B cell (primary cell): ENCODE results near the gene MRPL53. TPM values are rescaled to one million over a fixed set of nuclear protein-coding genes. Genes with fewer than 3 reads are reported as not detected.
A peak's percentile ranks its signal among the peaks of the same experiment; 100 is the strongest.

Experiments
- ATAC-seq: fragments of 200-7000 bp; cut with Tn5 transposase; one replicate; pipeline ENCODE4 v1.10.0; 2021; ENCODE audit warnings: low read depth, mild to moderate bottlenecking, moderate number of reproducible peaks, moderate library complexity
- CTCF ChIA-PET: fragments of 350-600 bp; sonication (Branson Sonifier 250); formaldehyde crosslinking; loops from one replicate; lab custom pipeline; 2021; ENCODE audit warnings: antibody characterized with exemption, inconsistent platforms; lab: Charles Lee
- POLR2A ChIA-PET: fragments of 350-600 bp; sonication (Branson Sonifier 250); formaldehyde crosslinking; loops from one replicate; lab custom pipeline; 2021; ENCODE audit warnings: antibody characterized with exemption; lab: Charles Lee
- DNase-seq: peaks from one replicate; pipeline ENCODE4 v3.0.0; 2013
- H2AFZ ChIP-seq: 2 replicates; pipeline ENCODE4 v1.6.1; 2012; ENCODE audit warnings: mild to moderate bottlenecking, low read depth, low read length; ENCODE audit not compliant: insufficient read depth, poor library complexity, severe bottlenecking
- H3K27ac ChIP-seq, 2 donors: 1 replicate in 1 of 2; 2 replicates in 1 of 2; pipeline ENCODE4 v1.5.1; 2012 to 2013; ENCODE audit warnings: low read length in 2 of 2, mild to moderate bottlenecking in 2 of 2, moderate library complexity in 1 of 2
- H3K27me3 ChIP-seq, 4 experiments: fragments of 200-600 bp in 1 of 4; sonication (generic) in 1 of 4; replicated peaks in 1 of 4; 1 replicate in 2 of 4; 2 replicates in 2 of 4; pipeline versions ENCODE4 v1.6.1 to v1.7.0; 2013 to 2016; ENCODE audit warnings: low read length in 3 of 4, mild to moderate bottlenecking in 2 of 4, mixed read lengths in 1 of 4, moderate library complexity in 1 of 4; ENCODE audit not compliant: insufficient read depth in 4 of 4, control insufficient read depth in 3 of 4; ENCODE audit errors: control extremely low read depth in 1 of 4
- H3K36me3 ChIP-seq, 2 experiments: replicated peaks in 1 of 2; 1 replicate in 1 of 2; 2 replicates in 1 of 2; pipeline versions ENCODE4 v1.6.1 to v1.7.1; 2013; ENCODE audit warnings: low read length in 1 of 2; ENCODE audit not compliant: insufficient read depth in 2 of 2, control insufficient read depth in 1 of 2; ENCODE audit errors: control extremely low read depth in 1 of 2, extremely low read depth in 1 of 2
- H3K4me1 ChIP-seq, 2 donors: fragments of 200-600 bp in 1 of 2; sonication (generic) in 1 of 2; 1 replicate in 1 of 2; 2 replicates in 1 of 2; pipeline versions ENCODE4 v1.5.1 to v1.6.1; 2013 to 2017; ENCODE audit warnings: low read length in 2 of 2; ENCODE audit not compliant: control insufficient read depth in 2 of 2, insufficient read depth in 2 of 2
- H3K4me2 ChIP-seq: replicated peaks from 2 replicates; pipeline ENCODE3; 2012; ENCODE audit warnings: mild to moderate bottlenecking, low read depth, low read length; ENCODE audit not compliant: poor library complexity, severe bottlenecking
- H3K4me3 ChIP-seq, 5 experiments: fragments of 200-600 bp in 1 of 5; sonication (generic) in 1 of 5; 1 replicate in 3 of 5; 2 replicates in 2 of 5; pipeline versions ENCODE4 v1.5.1 to v1.7.0; 2011 to 2016; ENCODE audit warnings: low read length in 4 of 5, mild to moderate bottlenecking in 4 of 5, low read depth in 2 of 5, control low read depth in 1 of 5, moderate library complexity in 1 of 5; ENCODE audit not compliant: insufficient read depth in 1 of 5; ENCODE audit errors: control extremely low read depth in 1 of 5, extremely low read depth in 1 of 5
- H3K79me2 ChIP-seq: fragments of 200-600 bp; sonication (generic); one replicate; pipeline ENCODE4 v1.6.0; 2016; ENCODE audit warnings: low read length; ENCODE audit not compliant: control insufficient read depth, insufficient read depth
- H3K9ac ChIP-seq: fragments of 200-600 bp; sonication (generic); 2 replicates; pipeline ENCODE4 v1.6.1; 2017; ENCODE audit warnings: mild to moderate bottlenecking, low read length, moderate library complexity
- H3K9me3 ChIP-seq, 3 donors: one replicate each; pipeline versions ENCODE4 v1.6.1 to v1.7.1; 2013; ENCODE audit warnings: low read length in 2 of 3; ENCODE audit not compliant: control insufficient read depth in 2 of 3, insufficient read depth in 1 of 3; ENCODE audit errors: control extremely low read depth in 1 of 3
- H4K20me1 ChIP-seq: 2 replicates; pipeline ENCODE4 v1.6.0; 2012; ENCODE audit warnings: mild to moderate bottlenecking, low read length; ENCODE audit not compliant: insufficient read depth, control insufficient read depth, poor library complexity, severe bottlenecking
- H3K27ac Mint-ChIP-seq: one replicate; pipeline ENCODE4 v1.8.0; 2021; ENCODE audit warnings: mixed read lengths
- H3K27me3 Mint-ChIP-seq: one replicate; pipeline ENCODE4 v1.8.0; 2021; ENCODE audit warnings: mixed read lengths
- H3K4me1 Mint-ChIP-seq: one replicate; pipeline ENCODE4 v1.8.0; 2021; ENCODE audit warnings: mixed read lengths
- H3K4me3 Mint-ChIP-seq: one replicate; pipeline ENCODE4 v1.8.0; 2021; ENCODE audit warnings: mixed read lengths
- H3K9me3 Mint-ChIP-seq: one replicate; pipeline ENCODE4 v1.8.0; 2022; ENCODE audit warnings: mixed read lengths; ENCODE audit not compliant: insufficient read depth
- EZH2 ChIP-seq: IDR thresholded peaks from 2 replicates; pipeline ENCODE4 v1.6.1; 2012; ENCODE audit warnings: borderline replicate concordance, low read depth, mild to moderate bottlenecking, moderate library complexity, low read length; ENCODE audit not compliant: insufficient read depth, poor library complexity, severe bottlenecking
- WGBS: methylation state at CpG from one replicate; pipeline ENCODE4 v1.1.5; 2013; ENCODE audit warnings: missing lambda C conversion rate; ENCODE audit not compliant: insufficient coverage; 5-methylcytosine and 5-hydroxymethylcytosine counted together
- intact Hi-C: fragments of 100-400 bp; cut with micrococcal nuclease; formaldehyde crosslinking; loops from one replicate; pipeline ENCODE4 v1.10.0; 2022
- polyA minus RNA-seq: library from RNA; depleted of rRNA, polyadenylated mRNA; stranded (reverse); fragments of >200 nt; gene quantifications from 2 replicates; pipeline ENCODE4 v1.2.3, GENCODE V29; 2012
- polyA plus RNA-seq: library from polyadenylated mRNA; depleted of rRNA; stranded (reverse); fragments of >200 nt; gene quantifications from 2 replicates; pipeline ENCODE4 v1.2.3, GENCODE V29; 2012
- total RNA-seq, 2 donors: library from RNA; stranded (reverse); fragments of 120-200 nt in 1 of 2; gene quantifications; 1 replicate in 1 of 2; 2 replicates in 1 of 2; pipeline versions ENCODE4 v1.2.3 to v1.2.4, GENCODE V29; 2013 to 2022
- TF ChIP-seq, protein P1 (sequence below): fragments of 200-600 bp; IDR thresholded peaks from one replicate; pipeline ENCODE4 v1.8.0; 2022; ENCODE audit warnings: antibody characterized with exemption, mild to moderate bottlenecking

Gene MRPL53
- total RNA-seq (61.5 and 70.0 TPM in 2 replicates), polyA plus RNA-seq (32.9 and 59.3 TPM in 2 replicates), polyA minus RNA-seq (22.5 and 30.3 TPM in 2 replicates)
- 71.9 TPM for total RNA-seq (2013)

DNA sequence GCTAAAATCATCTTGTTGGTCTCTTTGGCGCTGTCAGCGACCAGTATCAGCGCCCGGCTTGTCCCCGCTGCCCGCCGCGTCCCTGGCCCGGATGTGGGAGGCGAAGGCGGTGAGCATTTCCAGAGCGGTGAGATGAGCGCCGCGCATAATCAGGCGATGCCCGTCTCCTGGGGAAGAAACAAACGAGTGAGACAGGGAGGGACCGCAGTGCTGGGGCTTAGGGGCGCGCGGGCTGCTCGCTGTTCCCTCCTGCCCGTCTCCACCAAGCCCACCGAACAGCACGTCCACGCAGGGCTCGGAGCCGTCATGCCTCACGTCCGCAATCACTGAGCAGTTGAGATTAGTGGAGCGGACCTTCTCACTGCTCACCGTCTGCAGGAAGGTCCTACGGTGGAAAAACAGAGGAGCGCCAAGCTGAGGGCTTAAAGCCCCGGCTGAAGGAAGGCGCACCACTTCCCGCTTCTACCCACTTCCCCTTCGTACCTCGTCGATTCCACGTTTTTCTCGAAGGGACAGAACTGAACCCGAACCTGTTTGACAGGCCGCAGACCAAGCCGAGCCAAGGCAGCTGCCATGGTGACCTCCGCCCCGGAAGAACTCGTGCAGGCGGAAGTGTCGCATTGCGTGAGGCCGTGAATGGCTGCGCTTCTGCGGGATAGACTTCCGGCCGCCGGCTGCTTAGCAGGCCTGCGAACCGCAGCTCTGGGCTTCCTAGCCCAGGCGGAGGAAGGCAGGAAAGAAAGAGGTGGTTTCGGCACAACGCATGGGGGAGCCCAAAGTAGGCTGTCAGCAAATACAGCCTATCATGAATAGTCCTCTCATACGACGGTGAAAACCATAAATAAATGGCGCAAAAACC, at the start of gene MRPL53:
Gene MRPL53 (minus strand): TSS at position 595 of the 859 bp plus-strand sequence. CDS start 20 bp downstream, at position 575.
- TF ChIP-seq EZH2: no peak
- Mint-ChIP-seq H3K27me3 (no peaks in the 10 kb centered on the region), H3K4me3 (peak within 1 kb of the TSS; percentile 99), H3K4me1 (peaks cover 20% of the 10 kb centered on the region), H3K27ac (peak within 1 kb of the TSS; percentile 99), H3K9me3 (no peaks in the 10 kb centered on the region)
- Histone ChIP-seq H3K4me1 (peaks cover 16 to 22% of the 10 kb centered on the region in 2 donors), H3K79me2 (peaks cover 8% of the 10 kb centered on the region), H3K36me3 (peaks cover 0 to 23% of the 10 kb centered on the region in 2 experiments), H3K4me3 (peak within 1 kb of the TSS; percentile 65 to 89 (median 67)), H3K27ac (peak within 1 kb of the TSS; percentile 69 to 94), H3K9ac (peak within 1 kb of the TSS; percentile 69), H3K9me3 (peaks cover 0 to 5% (median 0%) of the 10 kb centered on the region in 3 donors), H4K20me1 (no peaks in the 10 kb centered on the region), H3K4me2 (peak within 1 kb of the TSS; percentile 85), H2AFZ (peak within 1 kb of the TSS; percentile 94), H3K27me3 (no peaks in the 10 kb centered on the region)
- intact Hi-C loops: loop anchor here (1.0 kb wide), 3 partner anchors 11 to 57 kb away; partner anchors contain the start of genes AUP1, HTRA2, TTC31 and WBP1
- ATAC-seq: peak; percentile 93
- WGBS: under 1% methylated on average over 66 of the region's 66 CpGs
- peak; percentile 97 for DNase-seq
- ChIA-PET CTCF (interaction anchor here (0.6 to 1.6 kb wide), 10 partner anchors 9 to 137 kb away, joined by 3 to 11 read pairs (median 4); partner anchors contain the start of genes CCDC142, INO80B, TTC31 and WBP1), POLR2A (interaction anchor here (0.7 to 4.1 kb wide), 8 partner anchors 10 to 352 kb away, joined by 3 to 63 read pairs (median 6); partner anchors contain the start of genes AUP1, CCDC142, HTRA2 and INO80B)

DNA sequence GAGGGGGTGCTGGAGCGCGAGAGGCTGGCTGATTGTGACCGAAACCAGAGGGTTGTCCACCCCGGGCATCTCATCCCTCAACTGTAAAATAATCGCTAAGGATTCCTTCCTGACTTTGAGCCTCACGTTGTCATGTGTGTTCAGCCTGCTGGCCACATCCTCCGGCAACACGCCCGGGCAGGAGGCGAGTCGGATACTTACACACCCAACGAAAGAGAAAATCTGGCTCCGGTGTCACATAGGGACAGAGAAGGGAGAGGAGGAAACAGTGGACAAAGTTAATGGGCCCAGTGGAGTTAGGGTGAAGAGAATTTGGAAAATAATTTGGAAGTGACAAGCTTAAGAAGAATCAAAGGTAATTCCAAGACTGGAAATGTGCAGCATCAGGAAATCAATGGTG, 44.2 kb upstream of the MRPL53 start:
- H3K9ac ChIP-seq: peak overlapping the region; percentile 67
- no peak overlapping the region for H3K27ac Mint-ChIP-seq
- no peak for DNase-seq
- H3K9me3 ChIP-seq: peaks cover 0 to 31% (median 1%) of the 10 kb centered on the region in 3 donors
- H3K27me3 Mint-ChIP-seq: peaks cover 66% of the 10 kb centered on the region
- ChIA-PET POLR2A (interaction anchor here (0.9 to 2.5 kb wide), 5 partner anchors 9 to 19 kb away, joined by 3 to 9 read pairs (median 4); partner anchors contain the start of genes LBX2 and PCGF1), CTCF (interaction anchor here (0.6 to 1.4 kb wide), 5 partner anchors 10 to 72 kb away, joined by 3 to 5 read pairs (median 4); partner anchors contain the start of genes AUP1, CCDC142, HTRA2 and PCGF1)
- H3K9me3 Mint-ChIP-seq: no peaks in the 10 kb centered on the region
- peak overlapping the region in 4 of 5 experiments; percentile 35 to 68 (median 54) for H3K4me3 ChIP-seq
- H3K79me2 ChIP-seq: no peaks in the 10 kb centered on the region
- TF ChIP-seq EZH2: no peak
- TF ChIP-seq, protein P1, sequence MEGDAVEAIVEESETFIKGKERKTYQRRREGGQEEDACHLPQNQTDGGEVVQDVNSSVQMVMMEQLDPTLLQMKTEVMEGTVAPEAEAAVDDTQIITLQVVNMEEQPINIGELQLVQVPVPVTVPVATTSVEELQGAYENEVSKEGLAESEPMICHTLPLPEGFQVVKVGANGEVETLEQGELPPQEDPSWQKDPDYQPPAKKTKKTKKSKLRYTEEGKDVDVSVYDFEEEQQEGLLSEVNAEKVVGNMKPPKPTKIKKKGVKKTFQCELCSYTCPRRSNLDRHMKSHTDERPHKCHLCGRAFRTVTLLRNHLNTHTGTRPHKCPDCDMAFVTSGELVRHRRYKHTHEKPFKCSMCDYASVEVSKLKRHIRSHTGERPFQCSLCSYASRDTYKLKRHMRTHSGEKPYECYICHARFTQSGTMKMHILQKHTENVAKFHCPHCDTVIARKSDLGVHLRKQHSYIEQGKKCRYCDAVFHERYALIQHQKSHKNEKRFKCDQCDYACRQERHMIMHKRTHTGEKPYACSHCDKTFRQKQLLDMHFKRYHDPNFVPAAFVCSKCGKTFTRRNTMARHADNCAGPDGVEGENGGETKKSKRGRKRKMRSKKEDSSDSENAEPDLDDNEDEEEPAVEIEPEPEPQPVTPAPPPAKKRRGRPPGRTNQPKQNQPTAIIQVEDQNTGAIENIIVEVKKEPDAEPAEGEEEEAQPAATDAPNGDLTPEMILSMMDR: no peak
- H3K27me3 ChIP-seq: peaks cover 2 to 88% (median 68%) of the 10 kb centered on the region in 4 experiments
- H4K20me1 ChIP-seq: peaks cover 6% of the 10 kb centered on the region
- H3K27ac ChIP-seq: no peak overlapping the region
- no peak for ATAC-seq
- peak overlapping the region; percentile 71 for H2AFZ ChIP-seq
- H3K4me1 Mint-ChIP-seq: peaks cover 28% of the 10 kb centered on the region
- H3K4me2 ChIP-seq: peak overlapping the region; percentile 96
- intact Hi-C loops: loop anchor here (1.0 kb wide), 1 partner anchor 9 kb away; the partner anchor contains the start of gene PCGF1
- no peaks in the 10 kb centered on the region for H3K36me3 ChIP-seq
- H3K4me3 Mint-ChIP-seq: peak overlapping the region; percentile 86
- WGBS: 71% methylated on average over 13 of the region's 13 CpGs
- H3K4me1 ChIP-seq: peaks cover 36 to 50% of the 10 kb centered on the region in 2 donors
